OCI-LY3 (cell line): Measurements from ENCODE around the gene CTDP1.

ENCODE experiments used
- EZH2phosphoT487 ChIP-seq: fragments of 200-600 bp; shearing (Covaris generic); IDR thresholded peaks from 2 replicates; pipeline ENCODE4 v1.6.1; 2018; ENCODE audit warnings: antibody characterized with exemption, mixed run types, low read depth
- TF ChIP-seq, protein P1 (sequence below): fragments of 200-600, 300-600 bp; sonication (generic); IDR thresholded peaks from 2 replicates; pipeline ENCODE4 v1.5.1; 2014; ENCODE audit warnings: antibody characterized with exemption, low read length, low read depth

DNA sequence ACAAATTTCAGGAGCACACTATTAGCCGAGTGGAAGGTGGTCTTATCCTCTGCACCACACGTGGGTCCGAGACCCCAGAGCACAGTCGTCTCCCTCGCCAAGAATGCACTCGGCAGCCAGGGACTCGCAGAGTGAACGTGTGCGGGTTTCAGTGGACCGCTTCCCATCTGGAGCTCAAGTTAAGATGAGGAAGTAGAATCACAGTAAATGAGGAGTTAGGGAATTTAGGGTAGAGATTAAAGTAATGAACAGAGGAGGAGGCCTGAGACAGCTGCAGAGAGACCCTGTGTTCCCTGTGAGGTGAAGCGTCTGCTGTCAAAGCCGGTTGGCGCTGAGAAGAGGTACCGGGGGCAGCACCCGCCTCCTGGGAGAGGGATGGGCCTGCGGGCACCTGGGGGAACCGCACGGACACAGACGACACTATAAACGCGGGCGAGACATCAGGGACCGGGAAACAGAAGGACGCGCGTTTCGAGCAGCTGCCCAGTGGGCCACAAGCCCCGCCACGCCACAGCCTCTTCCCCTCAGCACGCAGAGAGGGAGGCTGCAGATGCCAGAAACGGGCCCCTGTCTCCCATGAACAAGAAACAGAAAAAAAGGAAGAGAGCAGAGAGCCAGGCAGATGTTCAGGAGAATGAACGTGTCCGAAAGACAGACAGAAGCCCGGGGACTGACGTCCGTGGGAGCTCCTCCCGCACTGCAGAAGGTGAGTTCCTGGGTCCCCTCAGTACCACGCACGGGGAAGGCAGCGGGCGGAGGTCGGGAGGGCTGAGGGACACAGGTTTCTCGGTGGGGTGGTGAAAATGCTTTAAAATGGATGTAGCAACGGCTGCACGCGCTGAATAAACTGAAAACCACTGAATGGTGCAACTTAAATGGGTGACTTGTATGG, 112.7 kb downstream of the CTDP1 start:
- TF ChIP-seq, protein P1, sequence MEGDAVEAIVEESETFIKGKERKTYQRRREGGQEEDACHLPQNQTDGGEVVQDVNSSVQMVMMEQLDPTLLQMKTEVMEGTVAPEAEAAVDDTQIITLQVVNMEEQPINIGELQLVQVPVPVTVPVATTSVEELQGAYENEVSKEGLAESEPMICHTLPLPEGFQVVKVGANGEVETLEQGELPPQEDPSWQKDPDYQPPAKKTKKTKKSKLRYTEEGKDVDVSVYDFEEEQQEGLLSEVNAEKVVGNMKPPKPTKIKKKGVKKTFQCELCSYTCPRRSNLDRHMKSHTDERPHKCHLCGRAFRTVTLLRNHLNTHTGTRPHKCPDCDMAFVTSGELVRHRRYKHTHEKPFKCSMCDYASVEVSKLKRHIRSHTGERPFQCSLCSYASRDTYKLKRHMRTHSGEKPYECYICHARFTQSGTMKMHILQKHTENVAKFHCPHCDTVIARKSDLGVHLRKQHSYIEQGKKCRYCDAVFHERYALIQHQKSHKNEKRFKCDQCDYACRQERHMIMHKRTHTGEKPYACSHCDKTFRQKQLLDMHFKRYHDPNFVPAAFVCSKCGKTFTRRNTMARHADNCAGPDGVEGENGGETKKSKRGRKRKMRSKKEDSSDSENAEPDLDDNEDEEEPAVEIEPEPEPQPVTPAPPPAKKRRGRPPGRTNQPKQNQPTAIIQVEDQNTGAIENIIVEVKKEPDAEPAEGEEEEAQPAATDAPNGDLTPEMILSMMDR, result no peak
- TF ChIP-seq EZH2phosphoT487, result no peak
